Measurements from ENCODE around the gene LORICRIN. TPM values are rescaled to one million over a fixed set of nuclear protein-coding genes. Genes with fewer than 3 reads are reported as not detected.

LORICRIN gene
- total and polyA plus RNA-seq, 4 donors, result not detected

- no peak overlapping the region for H3K9ac ChIP-seq (ENCODE audit: low read depth in 1 of 2, low read length in 2 of 2)
- TF ChIP-seq NR2F2 (IDR thresholded peaks at IDR 0.05) (no peak), RXRA (IDR thresholded peaks at IDR 0.05) (no peak), YY1 (IDR thresholded peaks at IDR 0.05) (no peak), JUND (IDR thresholded peaks at IDR 0.05) (no peak), SP1 (IDR thresholded peaks at IDR 0.05) (no peak), HNF4G (IDR thresholded peaks at IDR 0.05) (no peak), RAD21 (IDR thresholded peaks at IDR 0.05) (no peak), TAF1 (conservative IDR thresholded peaks at IDR 0.05) (no peak)
- TF ChIP-seq, protein P1, sequence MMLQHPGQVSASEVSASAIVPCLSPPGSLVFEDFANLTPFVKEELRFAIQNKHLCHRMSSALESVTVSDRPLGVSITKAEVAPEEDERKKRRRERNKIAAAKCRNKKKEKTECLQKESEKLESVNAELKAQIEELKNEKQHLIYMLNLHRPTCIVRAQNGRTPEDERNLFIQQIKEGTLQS (IDR thresholded peaks at IDR 0.05), result no peak
- no peak for DNase-seq (ENCODE audit: low spot score)
- 72% methylated on average over 1 of the region's 1 CpG for WGBS
- H3K9me3 ChIP-seq (ENCODE audit: control insufficient read depth in 4 of 4, low read length in 3 of 4), result no peaks in the 10 kb centered on the region
- no peaks in the 10 kb centered on the region for H3K4me1 ChIP-seq (ENCODE audit: control insufficient read depth in 4 of 4, insufficient read depth in 4 of 4, low read length in 3 of 4)
- peaks cover 0 to 7% (median 0%) of the 10 kb centered on the region in 4 donors for H3K27me3 ChIP-seq (ENCODE audit: control insufficient read depth in 4 of 4, insufficient read depth in 4 of 4, low read length in 3 of 4)
- no peak overlapping the region for H3K4me3 ChIP-seq (ENCODE audit: low read depth in 1 of 3, low read length in 3 of 3)
- H3K36me3 ChIP-seq (ENCODE audit: control insufficient read depth in 4 of 4, insufficient read depth in 3 of 4, low read depth in 1 of 4, low read length in 3 of 4), result no peaks in the 10 kb centered on the region
- no peak overlapping the region for H3K27ac ChIP-seq (ENCODE audit: low read depth in 1 of 2, low read length in 2 of 2)
These were observed 9.3 kb upstream of the LORICRIN start for GRCh38 chr1:153250166-153250565.

DNA sequence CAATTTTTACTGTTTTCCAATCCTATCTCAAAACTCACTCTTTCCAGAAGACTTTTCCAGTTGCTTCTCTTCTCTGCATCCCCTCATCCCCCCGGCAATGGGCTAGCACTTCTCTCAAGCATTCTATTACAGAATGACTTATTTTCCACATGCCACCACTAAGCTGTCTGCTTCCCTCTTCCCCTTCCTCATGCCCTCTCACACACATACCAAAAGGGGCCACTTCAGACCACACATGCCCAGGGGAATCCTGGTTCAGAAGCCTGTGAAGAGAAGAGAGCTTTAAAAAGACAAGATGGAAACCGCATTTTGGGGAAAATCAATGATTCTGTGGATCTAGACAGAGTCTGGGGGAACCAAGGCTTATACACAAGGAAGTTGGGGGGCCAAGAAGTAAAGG is 8.4 kb upstream of the LORICRIN start:
- TF ChIP-seq, protein P1 (IDR thresholded peaks at IDR 0.05), result no peak
- TF ChIP-seq, protein P2, sequence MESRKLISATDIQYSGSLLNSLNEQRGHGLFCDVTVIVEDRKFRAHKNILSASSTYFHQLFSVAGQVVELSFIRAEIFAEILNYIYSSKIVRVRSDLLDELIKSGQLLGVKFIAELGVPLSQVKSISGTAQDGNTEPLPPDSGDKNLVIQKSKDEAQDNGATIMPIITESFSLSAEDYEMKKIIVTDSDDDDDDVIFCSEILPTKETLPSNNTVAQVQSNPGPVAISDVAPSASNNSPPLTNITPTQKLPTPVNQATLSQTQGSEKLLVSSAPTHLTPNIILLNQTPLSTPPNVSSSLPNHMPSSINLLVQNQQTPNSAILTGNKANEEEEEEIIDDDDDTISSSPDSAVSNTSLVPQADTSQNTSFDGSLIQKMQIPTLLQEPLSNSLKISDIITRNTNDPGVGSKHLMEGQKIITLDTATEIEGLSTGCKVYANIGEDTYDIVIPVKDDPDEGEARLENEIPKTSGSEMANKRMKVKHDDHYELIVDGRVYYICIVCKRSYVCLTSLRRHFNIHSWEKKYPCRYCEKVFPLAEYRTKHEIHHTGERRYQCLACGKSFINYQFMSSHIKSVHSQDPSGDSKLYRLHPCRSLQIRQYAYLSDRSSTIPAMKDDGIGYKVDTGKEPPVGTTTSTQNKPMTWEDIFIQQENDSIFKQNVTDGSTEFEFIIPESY (IDR thresholded peaks at IDR 0.05), result no peak
- no peak for TF ChIP-seq HNF4G (IDR thresholded peaks at IDR 0.05)
- TF ChIP-seq HNF4A (conservative IDR thresholded peaks at IDR 0.05), result no peak
- no peak for TF ChIP-seq TAF1 (conservative IDR thresholded peaks at IDR 0.05)
- no peak for TF ChIP-seq REST (IDR thresholded peaks at IDR 0.05)
- no peak for TF ChIP-seq GABPA (IDR thresholded peaks at IDR 0.05 in 1 of 2, conservative IDR thresholded peaks at IDR 0.05 in 1 of 2)
- TF ChIP-seq RXRA (IDR thresholded peaks at IDR 0.05), result no peak
- no peak for TF ChIP-seq RAD21 (IDR thresholded peaks at IDR 0.05)
- no peak for TF ChIP-seq FOXA2 (IDR thresholded peaks at IDR 0.05)
- no peak for TF ChIP-seq MAX (IDR thresholded peaks at IDR 0.05)
- no peak for TF ChIP-seq YY1 (IDR thresholded peaks at IDR 0.05)
- no peak overlapping the region for H3K4me3 ChIP-seq (ENCODE audit: low read depth in 1 of 3, low read length in 3 of 3)
- H3K36me3 ChIP-seq (ENCODE audit: control insufficient read depth in 4 of 4, insufficient read depth in 3 of 4, low read depth in 1 of 4, low read length in 3 of 4), result no peaks in the 10 kb centered on the region
- H3K9me3 ChIP-seq (ENCODE audit: control insufficient read depth in 4 of 4, low read length in 3 of 4), result no peaks in the 10 kb centered on the region
- H3K27ac ChIP-seq (ENCODE audit: low read depth in 1 of 2, low read length in 2 of 2), result no peak overlapping the region
- no peaks in the 10 kb centered on the region for H3K4me1 ChIP-seq (ENCODE audit: control insufficient read depth in 4 of 4, insufficient read depth in 4 of 4, low read length in 3 of 4)
- WGBS, result 78% methylated on average over 2 of the region's 2 CpGs
- H3K9ac ChIP-seq (ENCODE audit: low read depth in 1 of 2, low read length in 2 of 2), result no peak overlapping the region
- peaks cover 0 to 7% (median 0%) of the 10 kb centered on the region in 4 donors for H3K27me3 ChIP-seq (ENCODE audit: control insufficient read depth in 4 of 4, insufficient read depth in 4 of 4, low read length in 3 of 4)
- no peak for DNase-seq (ENCODE audit: low spot score)
